ENCODE measurements around the gene ZBTB39. TPM values are rescaled to one million over a fixed set of nuclear protein-coding genes. Genes with fewer than 3 reads are reported as not detected.

The ZBTB39 gene
- total and polyA plus RNA-seq, 2 of the 8 experiments (the other 6 are each of a cell fraction or from before 2014, with no cell fraction given) = 19.3 to 25.0 TPM

DNA sequence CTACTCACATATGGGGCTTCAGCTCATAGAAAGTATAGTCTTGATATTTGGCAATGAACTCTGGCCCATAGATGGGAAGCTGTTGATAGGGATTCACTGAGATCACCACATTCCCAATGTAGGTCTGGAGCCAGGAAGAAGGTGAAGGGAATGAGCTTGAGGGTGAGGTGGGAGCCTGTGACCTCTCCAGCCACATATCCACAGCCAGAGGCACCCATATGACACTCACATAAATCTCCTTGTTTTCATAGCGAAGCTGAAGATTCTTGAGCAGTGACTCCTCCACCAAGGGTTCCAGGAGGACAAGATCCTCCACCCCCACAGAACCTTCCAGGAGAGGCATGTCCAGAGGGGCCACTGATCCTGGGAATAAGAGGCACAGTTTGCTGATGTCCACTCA, 41.6 kb upstream of the ZBTB39 start:
- Histone ChIP-seq H3K79me1 (ENCODE audit: low read depth, low read length) (no peaks in the 10 kb centered on the region), H3K4ac (replicated peaks; ENCODE audit: insufficient read length, low read depth, low read length) (no peak overlapping the region), H4K91ac (replicated peaks; ENCODE audit: insufficient read length, low read length) (no peak overlapping the region), H3K23ac (ENCODE audit: insufficient read length) (no peak overlapping the region), H3K14ac (ENCODE audit: insufficient read length) (no peak overlapping the region), H3K9me3 (ENCODE audit: insufficient read depth in 2 of 2, low read depth in 1 of 2, low read length in 1 of 2) (no peaks in the 10 kb centered on the region), H2AK5ac (ENCODE audit: low read depth, low read length) (no peak overlapping the region), H2BK5ac (ENCODE audit: low read depth, low read length) (no peak overlapping the region; the same call in 1 of the 2 replicates), H3K4me1 (replicated peaks in 1 of 4; ENCODE audit: control insufficient read depth in 3 of 4, insufficient read depth in 4 of 4, low read length in 3 of 4) (no peaks in the 10 kb centered on the region), H3K79me2 (ENCODE audit: control insufficient read depth in 1 of 2, insufficient read depth in 2 of 2, low read length in 2 of 2) (no peaks in the 10 kb centered on the region), H4K5ac (ENCODE audit: insufficient read length, low read depth, low read length) (no peak overlapping the region), H3K23me2 (ENCODE audit: low read depth, low read length) (no peaks in the 10 kb centered on the region), H3K9ac (replicated peaks in 1 of 4; ENCODE audit: extremely low read depth in 1 of 4, low read depth in 3 of 4, low read length in 3 of 4) (no peak overlapping the region), H2BK15ac (ENCODE audit: low read length) (no peak overlapping the region), H4K8ac (ENCODE audit: extremely low read depth, insufficient read depth, low read length) (no peak overlapping the region), H2BK12ac (ENCODE audit: low read depth, low read length) (no peak overlapping the region), H4K20me1 (replicated peaks in 1 of 2; ENCODE audit: control insufficient read depth in 1 of 2, insufficient read depth in 2 of 2, low read length in 2 of 2) (no peaks in the 10 kb centered on the region), H3K27ac (ENCODE audit: low read depth, low read length) (no peak overlapping the region), H3K36me3 (ENCODE audit: control insufficient read depth in 2 of 4, insufficient read depth in 4 of 4, low read length in 3 of 4) (no peaks in the 10 kb centered on the region), H3K27me3 (replicated peaks in 1 of 4; ENCODE audit: control insufficient read depth in 3 of 4, extremely low read depth in 1 of 4, insufficient read depth in 3 of 4, low read length in 3 of 4) (no peaks in the 10 kb centered on the region), H3K18ac (ENCODE audit: extremely low read depth, low read length) (no peak overlapping the region), H3K4me2 (ENCODE audit: insufficient read depth in 1 of 2, low read depth in 2 of 2, low read length in 2 of 2) (no peak overlapping the region), H2BK120ac (replicated peaks; ENCODE audit: low read depth, low read length) (no peak overlapping the region), H2AFZ (ENCODE audit: low read length) (no peak overlapping the region), H2BK20ac (ENCODE audit: low read length) (no peak overlapping the region), H3K4me3 (ENCODE audit: extremely low read depth in 1 of 4, insufficient read depth in 2 of 4, low read depth in 3 of 4, low read length in 4 of 4) (no peak overlapping the region), H3K56ac (replicated peaks; ENCODE audit: insufficient read length, low read depth, low read length) (no peak overlapping the region)
- WGBS, 2 experiments (ENCODE audit: extremely low coverage in 1 of 2, insufficient coverage in 1 of 2, insufficient read length in 1 of 2, insufficient replicate concordance in 2 of 2, low coverage in 1 of 2, low lambda C conversion rate in 2 of 2, missing lambda C conversion rate in 1 of 2) = 80% methylated on average over 1 of the region's 1 CpG; no CpG with 5 or more reads in 1 of the 2 experiments
- DNase-seq (ENCODE audit: low read depth in 1 of 2, low spot score in 2 of 2) (no peak), FAIRE-seq (no peak)
- no peak for TF ChIP-seq SAP30 (IDR thresholded peaks at IDR 0.05; ENCODE audit: insufficient read depth, insufficient replicate concordance, low read length)
- TF ChIP-seq, protein P1, sequence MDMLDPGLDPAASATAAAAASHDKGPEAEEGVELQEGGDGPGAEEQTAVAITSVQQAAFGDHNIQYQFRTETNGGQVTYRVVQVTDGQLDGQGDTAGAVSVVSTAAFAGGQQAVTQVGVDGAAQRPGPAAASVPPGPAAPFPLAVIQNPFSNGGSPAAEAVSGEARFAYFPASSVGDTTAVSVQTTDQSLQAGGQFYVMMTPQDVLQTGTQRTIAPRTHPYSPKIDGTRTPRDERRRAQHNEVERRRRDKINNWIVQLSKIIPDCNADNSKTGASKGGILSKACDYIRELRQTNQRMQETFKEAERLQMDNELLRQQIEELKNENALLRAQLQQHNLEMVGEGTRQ (IDR thresholded peaks at IDR 0.05; ENCODE audit: low read length) = no peak
- TF ChIP-seq YY1 (IDR thresholded peaks at IDR 0.05; ENCODE audit: low read depth, low read length) = no peak
- TF ChIP-seq RBBP5 (IDR thresholded peaks at IDR 0.05; ENCODE audit: borderline replicate concordance, low read depth, low read length) = no peak
- no peak for TF ChIP-seq RFX5 (IDR thresholded peaks at IDR 0.05; ENCODE audit: borderline replicate concordance, low read depth, low read length)
- ChIA-PET CTCF (ENCODE audit: partially characterized antibody) (interaction anchor here (0.6 to 7.5 kb wide), 9 partner anchors 14 to 536 kb away, joined by 3 to 77 read pairs (median 4); partner anchors contain the start of genes STAT6 and TAC3), POLR2A (ENCODE audit: partially characterized antibody) (interaction anchor here (1.0 to 3.5 kb wide), 5 partner anchors 9 to 82 kb away, joined by 3 to 11 read pairs (median 5); no protein-coding TSS in a partner anchor)

Measured in H1 (cell line).